ENCODE data around the gene KSR1.
"Not testable (repeated sequence)": the region's sequence is repeated elsewhere in the genome, so short reads cannot be mapped to it uniquely, and the experiment has no call there.

The KSR1 gene

DNA sequence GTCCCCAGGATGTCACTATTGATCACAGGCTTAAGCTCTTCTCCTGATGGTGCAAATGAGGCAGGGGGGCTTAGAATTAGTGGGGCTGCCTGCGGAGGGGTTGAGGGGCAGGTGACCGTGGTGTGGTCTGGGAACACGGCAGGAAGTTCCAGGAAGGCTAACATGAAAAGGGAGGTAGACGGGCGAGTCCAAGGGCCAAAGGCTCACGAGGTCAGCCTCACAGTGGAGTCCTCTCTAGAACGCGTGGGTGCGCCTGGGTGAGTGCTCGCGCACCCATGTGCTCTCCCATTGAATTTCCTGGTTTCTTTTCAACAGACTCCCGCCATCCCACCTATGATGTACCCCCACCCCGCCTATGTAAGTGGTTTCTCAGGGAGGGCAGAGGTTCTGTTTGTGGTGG is 190.0 kb downstream of the KSR1 start:
- DNase-seq = no peak

- DNase-seq = no peak
Observed at GRCh38 chr17:27647765-27648164, 191.5 kb downstream of the KSR1 start.

DNA sequence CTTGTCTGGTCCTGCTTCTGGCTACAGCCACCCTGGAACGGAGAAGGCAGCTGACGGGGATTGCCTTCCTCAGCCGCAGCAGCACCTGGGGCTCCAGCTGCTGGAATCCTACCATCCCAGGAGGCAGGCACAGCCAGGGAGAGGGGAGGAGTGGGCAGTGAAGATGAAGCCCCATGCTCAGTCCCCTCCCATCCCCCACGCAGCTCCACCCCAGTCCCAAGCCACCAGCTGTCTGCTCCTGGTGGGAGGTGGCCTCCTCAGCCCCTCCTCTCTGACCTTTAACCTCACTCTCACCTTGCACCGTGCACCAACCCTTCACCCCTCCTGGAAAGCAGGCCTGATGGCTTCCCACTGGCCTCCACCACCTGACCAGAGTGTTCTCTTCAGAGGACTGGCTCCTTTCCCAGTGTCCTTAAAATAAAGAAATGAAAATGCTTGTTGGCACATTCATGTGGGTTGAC is 192.9 kb downstream of the KSR1 start:
- not testable (repeated sequence) for DNase-seq

DNA sequence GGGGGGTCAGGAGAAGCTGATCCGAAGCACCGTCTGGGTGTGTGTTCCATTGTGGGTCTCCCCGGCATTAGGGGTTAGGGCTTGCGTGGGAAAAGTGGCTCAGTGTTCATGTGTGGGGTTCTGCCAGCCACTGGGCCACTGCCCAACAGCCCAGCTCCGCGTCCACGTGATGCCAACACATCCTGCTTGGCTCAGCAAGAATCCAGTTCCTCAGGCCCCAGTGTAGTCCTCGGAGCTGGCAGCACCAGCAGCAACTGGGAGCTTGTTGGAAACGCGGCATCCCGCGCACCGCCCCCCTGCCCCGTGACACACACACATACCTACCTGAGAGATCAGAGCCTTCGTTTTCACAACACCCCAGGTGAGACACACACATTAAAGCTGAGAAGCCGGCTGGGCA is 193.7 kb downstream of the KSR1 start:
- DNase-seq = no peak

DNA sequence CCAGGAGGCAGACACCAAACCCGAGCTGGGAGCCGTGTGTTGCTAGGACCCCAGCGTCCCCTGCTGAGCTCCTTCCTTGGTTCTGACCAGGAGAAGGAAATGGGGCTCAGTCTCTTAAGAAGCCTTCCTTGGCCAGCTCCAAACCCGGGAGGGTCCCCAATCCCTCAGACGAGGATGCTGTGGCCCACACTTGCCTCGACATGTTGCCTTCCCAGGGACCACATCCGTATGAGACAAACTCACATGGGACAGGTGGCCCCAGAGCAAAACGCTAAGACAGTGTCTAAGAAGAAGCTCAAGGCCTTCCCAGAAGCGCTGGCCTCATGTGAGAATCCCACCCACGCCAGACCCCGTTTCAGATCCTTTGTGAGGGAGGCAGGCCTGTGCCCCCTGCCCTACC is 194.6 kb downstream of the KSR1 start:
- no peak for DNase-seq

DNA sequence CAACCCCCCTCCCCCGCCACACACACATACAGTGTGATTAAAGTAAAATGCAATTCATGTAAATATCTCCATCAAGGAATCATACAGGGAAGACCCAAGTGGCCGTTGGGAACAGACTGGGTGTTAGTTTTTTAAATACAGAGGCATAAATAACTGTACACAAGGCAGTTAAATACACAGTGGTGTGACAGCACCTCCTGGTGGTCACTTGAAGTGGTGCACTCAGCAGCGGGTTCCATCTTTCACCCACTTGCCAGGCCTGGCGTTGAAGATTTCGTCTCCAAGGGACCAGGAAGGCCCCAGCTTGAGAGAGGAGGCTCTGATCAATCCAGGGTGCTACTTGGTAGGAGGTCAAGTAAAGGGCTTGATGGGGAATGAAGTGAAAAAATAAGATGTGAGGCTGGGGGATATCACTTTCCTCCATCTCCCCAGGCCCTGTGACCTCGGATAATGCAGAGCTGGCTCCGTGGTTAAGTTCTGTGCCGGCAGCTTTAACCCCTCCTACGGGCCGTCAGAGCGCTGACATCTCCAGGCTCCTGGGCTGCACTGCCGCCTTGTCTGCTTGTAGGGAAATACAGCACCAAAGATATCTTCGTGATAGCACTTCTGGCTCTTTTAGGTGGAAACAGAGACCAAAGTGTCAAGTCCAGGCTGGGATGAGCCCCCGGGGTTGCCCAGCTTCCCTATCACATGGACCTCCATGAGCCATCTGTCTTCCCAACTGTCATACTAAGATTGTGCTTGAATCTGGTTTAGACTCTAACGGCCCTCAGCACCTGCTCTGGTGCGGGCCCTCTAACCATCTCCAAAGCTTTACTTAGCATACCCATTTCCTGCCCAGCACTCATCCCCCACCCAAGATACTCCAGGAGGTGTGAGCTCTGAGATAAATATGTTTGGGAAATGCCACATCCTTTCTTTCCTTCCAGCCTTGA is 195.4 kb downstream of the KSR1 start:
- DNase-seq = peak; percentile 70

- DNase-seq = not testable (repeated sequence)
Observed at GRCh38 chr17:27653449-27653971, 197.3 kb downstream of the KSR1 start.

DNA sequence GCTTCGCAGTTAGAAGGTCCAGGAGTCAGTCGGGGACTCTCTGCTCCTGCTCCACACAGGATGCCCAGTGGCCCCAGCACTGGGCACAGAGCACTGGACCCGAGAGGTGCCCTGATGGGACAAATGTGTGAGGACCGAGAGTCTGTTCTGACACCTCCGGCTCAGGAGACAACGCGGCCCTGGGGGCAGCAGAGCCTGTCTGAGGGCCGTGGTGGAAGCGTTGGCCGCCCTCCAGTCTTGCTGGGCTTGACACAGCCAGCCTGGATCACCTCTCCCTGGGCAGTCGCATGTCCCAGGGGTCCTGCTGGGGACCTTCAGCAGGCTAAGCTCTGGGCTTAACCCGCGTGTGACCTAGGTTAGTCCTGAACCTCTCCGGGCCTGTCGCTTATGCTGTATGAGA is 197.9 kb downstream of the KSR1 start:
- DNase-seq = no peak

GRCh38 chr17:27654654-27655524 is 198.6 kb downstream of the KSR1 start:
- peak; percentile 66 for DNase-seq

- DNase-seq = not testable (repeated sequence)
Observed at GRCh38 chr17:27655525-27656111, 199.4 kb downstream of the KSR1 start.

GRCh38 chr17:27656620-27657019 is 200.4 kb downstream of the KSR1 start:
- not testable (repeated sequence) for DNase-seq

DNA sequence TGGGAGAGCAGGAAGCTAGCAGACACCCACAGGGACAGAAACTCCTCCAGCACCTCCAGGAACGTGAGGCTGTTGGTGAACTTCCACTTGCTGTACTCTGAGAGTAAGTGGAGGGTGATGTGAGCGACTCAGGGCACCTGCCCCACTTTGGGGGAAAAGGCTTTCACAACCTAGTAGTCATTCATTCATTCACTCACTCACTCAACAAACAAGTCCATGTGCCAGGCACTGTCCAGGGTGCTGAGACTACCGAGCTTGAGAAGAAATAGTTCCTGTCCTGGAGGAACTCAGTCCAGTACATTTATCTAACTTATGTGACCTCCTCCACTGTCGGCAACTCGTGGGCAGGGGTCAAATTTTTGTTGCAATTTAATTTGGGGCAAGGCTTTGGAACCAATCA is 201.4 kb downstream of the KSR1 start:
- no peak for DNase-seq

- no peak for DNase-seq
Observed at GRCh38 chr17:27659683-27660082, 203.4 kb downstream of the KSR1 start.

DNA sequence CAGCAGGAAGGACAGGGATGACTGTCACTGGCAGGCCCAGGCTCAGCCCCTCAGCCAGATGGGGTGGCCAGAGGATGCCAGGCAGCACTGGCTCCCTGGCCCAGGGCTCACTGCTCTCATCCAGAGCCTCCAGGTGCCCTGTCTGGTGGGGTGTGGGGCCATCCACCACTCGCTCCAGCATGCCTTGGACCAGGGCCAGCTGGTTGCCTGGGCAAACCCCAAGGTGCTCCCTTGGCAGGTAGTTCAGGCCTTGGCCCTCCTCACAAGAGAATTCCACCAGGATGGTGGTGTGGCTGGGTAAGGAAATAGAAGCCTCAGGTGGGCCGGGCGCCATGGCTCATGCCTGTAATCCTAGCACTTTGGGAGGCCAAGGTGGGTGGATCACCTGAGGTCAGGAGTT is 204.2 kb downstream of the KSR1 start:
- DNase-seq = no peak

- no peak for DNase-seq
Observed at GRCh38 chr17:27663936-27664605, 207.8 kb downstream of the KSR1 start.

DNA sequence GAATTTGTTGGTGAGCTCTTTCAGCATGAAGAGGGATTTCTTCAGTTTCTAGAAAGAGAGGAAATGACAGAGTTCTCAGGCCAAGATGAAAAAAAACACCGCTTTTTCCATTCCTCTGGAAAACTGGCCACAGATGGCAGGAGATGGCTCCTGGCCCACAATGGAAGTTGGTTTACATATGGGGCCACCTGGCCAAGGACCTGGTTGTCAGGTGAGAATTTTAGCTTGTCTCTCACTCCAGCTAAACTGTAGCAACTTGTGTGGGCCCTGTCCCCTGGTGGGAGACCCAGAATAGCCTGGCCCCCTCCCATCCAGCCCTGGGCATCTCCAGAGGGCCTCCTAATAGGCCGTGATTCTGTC is 208.3 kb downstream of the KSR1 start:
- no peak for DNase-seq

DNA sequence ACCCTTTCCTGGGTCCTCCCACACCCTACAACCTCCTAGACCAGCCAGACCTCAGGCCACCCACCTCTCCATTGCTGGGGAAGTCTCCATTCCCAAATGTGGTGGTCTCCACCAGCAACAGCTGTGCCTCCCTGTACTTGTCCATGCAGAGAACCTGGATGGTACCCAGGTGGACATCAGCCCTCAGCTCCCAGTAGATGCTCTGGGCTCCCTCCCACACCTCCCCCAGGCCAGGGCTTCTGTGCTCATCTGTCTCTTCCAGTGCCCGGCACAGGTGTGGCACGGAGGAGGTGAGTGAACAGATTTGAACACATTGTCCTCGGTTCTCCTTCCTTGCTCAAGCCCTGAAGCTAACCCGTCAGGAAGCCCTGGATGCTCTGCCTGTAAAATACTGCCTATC is 209.3 kb downstream of the KSR1 start:
- no peak for DNase-seq

GRCh38 chr17:27666270-27666669 is 210.0 kb downstream of the KSR1 start:
- DNase-seq = not testable (repeated sequence)

DNA sequence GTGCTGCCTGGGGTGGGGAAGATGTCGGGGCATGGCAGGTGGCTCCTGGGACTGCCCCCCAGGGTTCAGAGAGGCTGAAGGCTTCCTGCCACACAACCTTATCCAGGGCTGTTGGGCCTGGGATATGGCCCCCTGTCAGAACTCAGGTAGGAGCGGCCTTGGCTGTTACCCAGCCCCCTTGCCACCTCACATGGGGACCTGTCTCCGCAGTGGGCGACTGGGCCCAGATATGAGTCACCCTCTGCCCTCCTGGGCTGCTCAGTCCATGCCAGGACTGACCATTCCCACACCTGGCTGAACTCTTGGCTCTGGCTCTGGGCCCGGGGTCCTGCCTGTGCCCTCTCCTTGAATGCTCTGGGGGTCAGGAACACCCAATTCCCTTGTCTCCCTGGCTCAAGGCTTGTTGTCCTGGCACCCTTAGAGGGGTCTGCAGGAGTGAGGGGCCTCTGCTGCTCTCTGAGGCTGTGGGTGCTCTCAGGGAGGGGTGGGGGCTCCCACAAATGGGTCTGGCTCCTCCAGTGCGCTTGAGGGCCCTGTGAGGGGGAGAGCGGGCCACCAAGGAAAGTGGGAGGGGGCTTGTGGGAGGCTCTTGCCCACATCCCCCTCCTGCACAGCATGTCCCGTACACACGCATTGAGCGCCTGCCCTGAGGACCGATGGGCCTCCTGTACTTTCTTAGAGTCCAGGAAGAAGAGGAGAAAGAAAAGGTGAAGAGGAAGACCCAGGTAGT is 210.7 kb downstream of the KSR1 start:
- DNase-seq = no peak

- DNase-seq = no peak
Observed at GRCh38 chr17:27667656-27668487, 211.6 kb downstream of the KSR1 start.

GRCh38 chr17:27668488-27668823 is 212.2 kb downstream of the KSR1 start:
- no peak for DNase-seq

All from CD4-positive, alpha-beta T cell treated with Interleukin-12 subunit alpha and Interleukin-12 subunit beta, for 1 hour (primary cell).